ENCODE data around the gene ARMH4. TPM values are rescaled to one million over a fixed set of nuclear protein-coding genes. Genes with fewer than 3 reads are reported as not detected.
"Not testable (repeated sequence)": the region's sequence is repeated elsewhere in the genome, so short reads cannot be mapped to it uniquely, and the experiment has no call there.

Gene ARMH4
- polyA plus RNA-seq, 4 donors, result 45.4 to 88.5 (median 72.6) TPM

GRCh38 chr14:58149196-58149595, 2.8 kb downstream of the ARMH4 start:
- DNase-seq (ENCODE audit: low read depth in 4 of 4, low spot score in 3 of 4), result no peak

- no peak for DNase-seq (ENCODE audit: low read depth in 4 of 4, low spot score in 3 of 4)
These were observed 5.6 kb downstream of the ARMH4 start for GRCh38 chr14:58146399-58146798.

- DNase-seq (ENCODE audit: low read depth in 4 of 4, low spot score in 3 of 4), result no peak
These were observed 6.1 kb downstream of the ARMH4 start for GRCh38 chr14:58145936-58146335.

GRCh38 chr14:58143106-58143505, 8.9 kb downstream of the ARMH4 start:
- no peak for DNase-seq (ENCODE audit: low read depth in 4 of 4, low spot score in 3 of 4)

- DNase-seq (ENCODE audit: low read depth in 4 of 4, low spot score in 3 of 4), result no peak
These were observed 10.1 kb downstream of the ARMH4 start for GRCh38 chr14:58141893-58142292.

- no peak for DNase-seq (ENCODE audit: low read depth in 4 of 4, low spot score in 3 of 4)
These were observed 13.1 kb downstream of the ARMH4 start for GRCh38 chr14:58138714-58139482.

GRCh38 chr14:58138031-58138713, 13.8 kb downstream of the ARMH4 start:
- DNase-seq (ENCODE audit: low read depth in 4 of 4, low spot score in 3 of 4), result no peak

DNA sequence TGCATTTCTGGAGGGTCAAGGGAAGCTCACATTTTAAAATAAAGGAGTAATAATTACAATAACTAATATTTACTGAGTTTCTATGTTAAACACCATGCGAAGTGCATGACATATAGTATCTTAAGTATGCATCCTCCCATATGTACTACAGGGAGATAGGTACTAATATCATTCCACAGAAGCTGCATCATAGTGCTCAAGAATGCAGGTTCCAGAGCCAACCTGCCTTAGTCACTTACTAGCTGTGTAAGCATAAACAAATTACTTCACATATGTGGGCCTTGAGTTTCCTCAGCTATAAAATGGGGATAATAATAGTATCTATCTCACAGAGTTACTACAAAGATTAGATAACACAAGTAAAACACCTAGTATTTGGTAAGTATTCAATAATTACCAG, 18.3 kb downstream of the ARMH4 start:
- DNase-seq (ENCODE audit: low read depth in 4 of 4, low spot score in 3 of 4), result no peak

GRCh38 chr14:58131386-58131785, 20.6 kb downstream of the ARMH4 start:
- DNase-seq (ENCODE audit: low read depth in 4 of 4, low spot score in 3 of 4), result no peak

DNA sequence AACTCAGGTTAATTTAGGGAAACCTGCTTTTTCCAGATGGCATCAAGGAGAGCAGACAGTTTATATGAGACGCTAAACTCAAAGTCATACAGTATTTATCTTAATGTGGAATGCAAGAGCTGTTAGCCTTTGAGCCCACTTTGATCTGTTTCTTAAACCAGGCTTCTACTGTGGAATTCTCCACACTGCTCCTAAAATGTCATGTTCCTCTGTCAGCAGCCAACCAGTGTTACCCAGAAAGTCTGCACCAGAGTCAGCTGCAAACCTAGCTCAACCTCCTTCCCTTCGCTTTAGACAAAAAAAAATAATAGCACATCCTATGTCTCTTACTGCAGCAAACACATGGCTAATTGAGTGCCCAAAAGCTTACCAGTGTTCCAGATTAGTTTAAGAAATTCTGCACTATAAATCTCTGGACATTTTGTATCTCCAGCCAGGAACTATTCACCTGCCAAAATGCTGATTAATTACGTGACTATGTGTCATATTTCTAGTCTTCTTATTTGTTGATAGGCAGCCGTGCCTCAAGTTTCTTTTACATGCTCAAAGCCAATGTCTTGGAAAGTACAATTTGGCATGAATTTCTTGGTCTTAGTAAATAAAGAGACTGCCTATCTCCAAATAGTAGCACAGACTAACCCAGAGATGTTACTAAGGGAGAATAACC, 21.8 kb downstream of the ARMH4 start:
- DNase-seq (ENCODE audit: low read depth in 4 of 4, low spot score in 3 of 4), result no peak

GRCh38 chr14:58129208-58129607, 22.8 kb downstream of the ARMH4 start:
- DNase-seq (ENCODE audit: low read depth in 4 of 4, low spot score in 3 of 4), result no peak

DNA sequence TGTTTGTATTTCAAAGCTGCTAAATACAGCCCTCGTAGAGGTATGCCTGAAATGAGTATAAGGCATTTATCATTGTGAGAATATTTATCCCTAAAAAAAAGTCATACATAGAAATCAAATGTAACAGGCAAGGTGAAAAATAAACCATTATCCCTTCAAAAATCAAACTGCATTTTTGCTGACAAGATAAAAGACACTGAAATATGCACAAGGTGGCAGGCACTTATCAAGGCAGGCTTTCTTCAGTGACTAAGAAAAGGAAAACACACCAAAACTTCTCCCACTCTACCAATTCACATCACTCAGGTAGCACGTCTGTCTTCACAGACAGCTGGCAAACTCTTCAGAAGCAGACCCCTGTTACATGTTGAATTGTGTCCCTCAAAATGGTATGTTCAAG, 23.6 kb downstream of the ARMH4 start:
- DNase-seq (ENCODE audit: low read depth in 4 of 4, low spot score in 3 of 4), result no peak

DNA sequence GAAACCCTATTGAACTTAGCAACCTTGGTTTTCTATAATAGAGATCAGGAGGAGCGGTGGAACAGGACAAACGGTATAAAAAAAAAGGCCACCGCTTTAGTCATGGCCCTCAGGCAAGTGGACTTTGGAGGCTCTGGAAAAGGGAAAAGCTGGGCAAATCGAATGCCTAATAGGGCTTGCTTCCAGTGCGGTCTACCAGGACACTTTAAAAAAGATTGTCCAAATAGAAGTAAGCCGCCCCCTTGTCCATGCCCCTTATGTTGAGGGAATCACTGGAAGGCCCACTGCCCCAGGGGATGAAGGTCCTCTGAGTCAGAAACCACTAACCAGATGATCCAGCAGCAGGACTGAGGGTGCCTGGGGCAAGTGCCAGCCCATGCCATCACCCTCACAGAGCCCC, 29.5 kb downstream of the ARMH4 start:
- DNase-seq (ENCODE audit: low read depth in 4 of 4, low spot score in 3 of 4), result not testable (repeated sequence)

GRCh38 chr14:58121530-58122186, 30.4 kb downstream of the ARMH4 start:
- no peak for DNase-seq (ENCODE audit: low read depth in 4 of 4, low spot score in 3 of 4)

- no peak for DNase-seq (ENCODE audit: low read depth in 4 of 4, low spot score in 3 of 4)
These were observed 32.6 kb downstream of the ARMH4 start for GRCh38 chr14:58119381-58119780.

GRCh38 chr14:58118097-58118815, 33.8 kb downstream of the ARMH4 start:
- DNase-seq (ENCODE audit: low read depth in 4 of 4, low spot score in 3 of 4), result no peak

- DNase-seq (ENCODE audit: low read depth in 4 of 4, low spot score in 3 of 4), result no peak
These were observed 42.3 kb downstream of the ARMH4 start for GRCh38 chr14:58109744-58110143.

DNA sequence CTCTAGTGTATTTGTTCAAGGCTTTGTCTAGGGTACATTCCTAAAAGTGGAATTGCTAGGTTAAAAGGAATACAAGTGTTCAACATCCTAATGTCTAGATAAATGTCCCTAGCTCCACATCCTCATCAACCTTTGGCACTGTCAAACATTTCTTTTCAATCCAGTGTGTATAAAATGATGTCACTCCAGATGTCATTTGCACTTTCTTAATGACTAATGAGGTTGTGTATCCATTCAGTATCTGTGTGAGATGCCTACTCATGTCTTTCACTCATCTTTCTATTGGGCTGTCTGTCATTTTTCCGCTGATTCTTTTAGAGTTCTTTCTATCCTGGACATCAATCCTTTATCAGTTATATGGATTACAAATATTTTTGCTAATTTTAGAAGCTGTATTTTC, 43.3 kb downstream of the ARMH4 start:
- DNase-seq (ENCODE audit: low read depth in 4 of 4, low spot score in 3 of 4), result no peak

DNA sequence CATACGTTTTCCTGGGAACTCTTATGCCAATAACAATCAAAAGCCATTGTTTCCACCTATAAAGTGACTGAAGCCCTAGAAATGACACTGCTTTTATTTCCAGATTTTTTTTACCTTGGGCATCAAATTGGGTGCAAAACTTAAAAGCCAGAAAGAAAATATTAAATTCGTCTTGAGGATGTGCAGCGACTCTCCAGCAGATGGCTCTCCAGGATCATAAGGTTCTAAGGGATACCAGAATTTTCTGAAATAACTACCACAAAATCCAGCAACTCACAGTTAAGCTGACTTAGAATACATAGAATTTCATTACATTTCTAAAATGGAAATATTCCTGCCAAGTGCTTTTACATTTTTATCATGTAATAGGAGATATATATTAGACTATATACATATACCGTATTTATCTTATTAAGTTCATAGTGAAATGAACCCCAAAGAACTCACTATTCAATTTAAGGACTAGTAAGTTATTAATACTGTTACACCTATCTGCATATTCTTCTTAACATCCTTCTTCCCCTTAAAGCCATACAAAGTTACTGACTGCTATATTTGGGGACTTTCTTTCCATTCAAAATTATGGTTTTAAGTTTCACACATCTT, 44.0 kb downstream of the ARMH4 start:
- peak in 3 of 4 donors; percentile 14 to 27 (median 25) for DNase-seq (ENCODE audit: low read depth in 4 of 4, low spot score in 3 of 4)

DNA sequence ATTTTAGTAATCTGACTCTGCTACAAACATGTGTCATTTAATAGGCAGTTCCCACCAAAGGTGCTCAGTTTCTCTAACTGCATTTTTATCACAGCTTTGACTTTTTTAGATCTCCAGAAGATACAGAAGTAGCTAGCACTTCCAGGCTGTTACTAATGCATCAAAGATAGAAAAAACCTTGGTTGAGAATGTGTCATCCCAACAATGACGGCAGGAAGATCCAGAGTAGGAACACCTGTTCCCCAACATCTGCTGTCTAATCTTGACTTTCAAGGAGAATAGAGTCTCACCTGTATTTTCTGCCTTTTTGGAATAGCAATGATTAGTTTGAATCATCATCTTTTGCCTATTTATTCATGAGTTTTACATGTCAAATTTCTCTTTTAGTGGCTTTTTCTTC, 45.0 kb downstream of the ARMH4 start:
- no peak for DNase-seq (ENCODE audit: low read depth in 4 of 4, low spot score in 3 of 4)

Data from left renal pelvis (tissue), 4 donors.